WI38 (cell line): ENCODE data around the gene CMBL.

ENCODE experiments used
- H3K4me3 ChIP-seq: 2 replicates; pipeline ENCODE4 v1.5.1; 2011; ENCODE audit warnings: low read depth, mild to moderate bottlenecking, control low read depth, low read length
- CTCF ChIP-seq: IDR thresholded peaks from 2 replicates; pipeline ENCODE4 v1.5.1; 2012; ENCODE audit warnings: low read depth, mild to moderate bottlenecking, control low read depth, low read length

Gene CMBL

GRCh38 chr5:10233505-10233904 lies 74.2 kb downstream of the CMBL start:
- H3K4me3 ChIP-seq = no peak overlapping the region
- TF ChIP-seq CTCF = peak; percentile 44; the same call in 1 of the 2 replicates

DNA sequence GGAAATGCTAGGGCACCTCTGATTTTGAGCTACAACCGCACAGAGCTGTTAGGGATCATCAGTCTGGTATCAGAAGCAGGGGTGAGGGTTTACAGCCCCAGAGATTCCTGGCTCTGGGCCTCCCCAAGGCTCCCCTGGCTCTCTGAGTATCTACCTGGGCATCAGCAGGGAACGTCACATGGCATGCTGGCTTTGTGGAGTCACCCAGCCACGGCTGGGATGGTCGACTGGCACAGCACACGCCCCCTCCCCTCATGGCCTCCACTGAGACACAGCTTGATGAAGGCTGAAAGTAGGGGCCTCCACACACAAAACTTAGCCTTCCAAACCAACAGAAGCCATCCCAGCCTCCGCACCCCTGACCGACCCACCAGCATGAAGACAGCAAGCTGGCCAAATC lies 74.7 kb downstream of the CMBL start:
- no peak for TF ChIP-seq CTCF
- H3K4me3 ChIP-seq = no peak overlapping the region

DNA sequence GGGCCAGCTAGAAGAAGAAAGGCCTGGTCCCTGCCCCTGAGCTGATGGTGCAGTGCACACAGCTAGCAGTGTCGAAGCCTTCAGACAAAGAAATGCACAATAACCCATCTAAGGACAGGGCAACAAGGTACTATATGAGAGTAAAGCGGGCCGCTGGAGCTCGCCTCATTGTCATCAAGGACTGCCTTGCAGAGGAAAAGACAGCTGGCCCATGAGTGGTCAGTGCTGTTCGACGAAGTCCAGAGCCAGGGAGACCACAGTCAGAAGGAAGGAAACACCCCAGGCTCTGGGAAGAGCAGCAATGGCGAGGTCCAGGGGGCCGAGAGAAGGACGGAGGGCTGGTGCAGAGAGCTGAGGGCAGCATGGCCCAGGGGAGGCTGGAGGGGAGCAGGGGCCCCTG lies 75.3 kb downstream of the CMBL start:
- TF ChIP-seq CTCF = no peak
- H3K4me3 ChIP-seq = no peak overlapping the region

DNA sequence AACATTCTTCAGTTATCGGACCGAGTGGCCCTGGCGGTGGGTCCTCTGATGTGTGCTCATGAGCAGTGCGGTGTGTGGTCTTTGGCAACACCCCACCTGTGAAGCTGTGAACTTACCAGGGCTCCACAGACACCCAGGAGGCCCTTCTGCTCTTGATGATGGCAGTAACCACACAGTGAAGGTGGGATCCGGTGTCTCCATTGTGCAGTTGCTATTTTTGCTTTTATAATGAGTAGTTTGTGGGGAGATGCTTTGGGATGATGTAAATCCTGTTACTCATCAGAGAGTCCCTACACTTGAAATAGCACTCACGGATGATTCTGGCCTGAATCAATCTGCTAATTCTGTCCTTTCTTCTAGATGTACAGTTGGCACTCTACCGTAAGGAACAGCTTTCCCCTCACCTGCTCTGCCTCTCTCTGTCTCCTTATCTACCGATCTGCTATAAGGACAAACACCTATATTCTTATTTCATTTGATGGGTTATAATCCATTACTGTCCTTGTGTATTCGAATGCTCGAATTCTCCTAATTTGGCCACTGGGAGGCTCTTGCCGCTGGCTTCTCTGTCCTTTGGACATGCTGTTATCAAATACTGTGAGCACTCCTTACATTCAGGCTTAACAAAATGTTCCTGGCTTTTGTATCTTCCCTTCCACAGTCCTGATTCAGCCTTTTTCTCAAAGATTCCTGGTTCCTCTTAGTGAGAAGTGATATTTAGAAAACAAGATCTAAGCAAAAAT lies 78.2 kb downstream of the CMBL start:
- no peak for TF ChIP-seq CTCF
- H3K4me3 ChIP-seq = no peak overlapping the region

- H3K4me3 ChIP-seq = no peak overlapping the region
Measured at GRCh38 chr5:10228288-10228687, 79.4 kb downstream of the CMBL start.

More at GRCh38 chr5:10228288-10228687, 79.4 kb downstream of the CMBL start:
- no peak for TF ChIP-seq CTCF
